A549 treated with ZK216348 at 1 μM for 4 hours (cell line): ENCODE data around the gene VPS51. TPM values are rescaled to one million over a fixed set of nuclear protein-coding genes. Genes with fewer than 3 reads are reported as not detected.

Experiments used
- total RNA-seq: library from RNA; stranded (reverse); fragments of 200-300 nt; extraction: Qiagen RNA extraction; gene quantifications from 5 replicates; pipeline ENCODE4 v1.2.3, GENCODE V29; 2022; ENCODE audit warnings: low read depth

VPS51 gene
- 49.7 to 55.7 TPM (median 55.4 TPM) in 5 replicates for total RNA-seq

GRCh38 chr11:65095974-65096806 is at the start of gene VPS51:
VPS51 (plus strand) TSS chr11:65096214; CDS start chr11:65096251, 37 bp downstream.

GRCh38 chr11:65058419-65059054 is 37.5 kb upstream of the VPS51 start, which contains the start of gene NAALADL1:
NAALADL1 (minus strand) TSS chr11:65058553; CDS start chr11:65058521, 32 bp downstream.

GRCh38 chr11:65083834-65084597 is 12.0 kb upstream of the VPS51 start, which contains the start of the genes CDCA5 and ZFPL1:
CDCA5 (minus strand) TSS chr11:65084040; CDS start chr11:65083978, 62 bp downstream.
ZFPL1 (plus strand) TSS chr11:65084222; CDS start chr11:65084699, 477 bp downstream.

GRCh38 chr11:65111744-65112545 is 15.9 kb downstream of the VPS51 start, which contains the start of gene TM7SF2:
TM7SF2 (plus strand) TSS chr11:65111872; CDS start chr11:65112016, 144 bp downstream.

GRCh38 chr11:65117206-65118096 is 21.4 kb downstream of the VPS51 start, which contains the start of gene ZNHIT2:
ZNHIT2 (minus strand) TSS chr11:65117701; CDS start chr11:65117653, 48 bp downstream.

GRCh38 chr11:65121865-65122696 is 26.1 kb downstream of the VPS51 start, which contains the start of the genes FAU and MRPL49:
FAU (minus strand) TSS chr11:65122134; CDS start chr11:65121813, 321 bp downstream.
MRPL49 (plus strand) TSS chr11:65122321; CDS start chr11:65122347, 26 bp downstream.

GRCh38 chr11:65134240-65134951 is 38.4 kb downstream of the VPS51 start, which contains the start of gene SYVN1:
SYVN1 (minus strand) TSS chr11:65134519; CDS start chr11:65133601, 918 bp downstream.

Other genes starting within 250 kb of the VPS51 start
- gene EHD1, start 217.6 kb upstream of the VPS51 start, total RNA-seq = 93.7 to 127 TPM (median 121 TPM) in 5 replicates
- gene ATG2A, start 179.0 kb upstream of the VPS51 start, total RNA-seq = 10.9 to 23.2 TPM (median 22.0 TPM) in 5 replicates
- gene PPP2R5B, start 171.5 kb upstream of the VPS51 start, total RNA-seq = 2.7 to 6.1 TPM (median 4.4 TPM) in 5 replicates
- gene GPHA2, start 160.3 kb upstream of the VPS51 start, total RNA-seq = not detected in 5 replicates
- not detected in 5 replicates for gene MAJIN, start 124.1 kb upstream of the VPS51 start, total RNA-seq
- 0.54 to 0.98 TPM (median 0.74 TPM) in 5 replicates for gene BATF2, start 99.2 kb upstream of the VPS51 start, total RNA-seq
- gene ARL2, start 82.1 kb upstream of the VPS51 start, total RNA-seq = 167 to 190 TPM (median 185 TPM) in 5 replicates
- gene SNX15, start 68.8 kb upstream of the VPS51 start, total RNA-seq = 21.9 to 25.1 TPM (median 22.4 TPM) in 5 replicates
- 27.0 to 62.7 TPM (median 56.1 TPM) in 5 replicates for gene SAC3D1, start 55.0 kb upstream of the VPS51 start, total RNA-seq
- gene NAALADL1, start 37.7 kb upstream of the VPS51 start, total RNA-seq = not detected in 5 replicates
- 53.2 to 69.3 TPM (median 67.2 TPM) in 5 replicates for gene CDCA5, start 12.2 kb upstream of the VPS51 start, total RNA-seq
- gene ZFPL1, start 12.0 kb upstream of the VPS51 start, total RNA-seq = 29.6 to 35.3 TPM (median 30.6 TPM) in 5 replicates
- gene TM7SF2, start 15.7 kb downstream of the VPS51 start, total RNA-seq = 3.7 to 10.9 TPM (median 5.7 TPM) in 5 replicates
- gene ZNHIT2, start 21.5 kb downstream of the VPS51 start, total RNA-seq = 11.5 to 24.2 TPM (median 22.7 TPM) in 5 replicates
- 660 to 1,037 TPM (median 959 TPM) in 5 replicates for gene FAU, start 25.9 kb downstream of the VPS51 start, total RNA-seq
- 56.2 to 79.8 TPM (median 71.3 TPM) in 5 replicates for gene MRPL49, start 26.1 kb downstream of the VPS51 start, total RNA-seq
- 24.2 to 45.2 TPM (median 43.1 TPM) in 5 replicates for gene SYVN1, start 38.3 kb downstream of the VPS51 start, total RNA-seq
- not detected in 5 replicates for gene SPDYC, start 74.0 kb downstream of the VPS51 start, total RNA-seq
- 75.9 to 131 TPM (median 115 TPM) in 5 replicates for gene CAPN1, start 85.7 kb downstream of the VPS51 start, total RNA-seq
- 13.8 to 24.5 TPM (median 18.0 TPM) in 5 replicates for gene POLA2, start 165.7 kb downstream of the VPS51 start, total RNA-seq
- 13.7 to 22.4 TPM (median 14.9 TPM) in 5 replicates for gene CDC42EP2, start 218.7 kb downstream of the VPS51 start, total RNA-seq
- 39.2 to 48.6 TPM (median 42.1 TPM) in 5 replicates for gene DPF2, start 237.6 kb downstream of the VPS51 start, total RNA-seq